ENCODE results near the gene NIN.

NIN gene

GRCh38 chr14:50830932-50831725 lies at the start of gene NIN:
Gene NIN (minus strand): TSS chr14:50831162. CDS start chr14:50822056, 9,106 bp downstream.
- in situ Hi-C loops (cut with MboI; ENCODE audit: low sequenced_read_pairs): no loop called here

GRCh38 chr14:50875359-50876070 lies 44.6 kb upstream of the NIN start:
- in situ Hi-C loops (cut with MboI; ENCODE audit: low sequenced_read_pairs): no loop called here

DNA sequence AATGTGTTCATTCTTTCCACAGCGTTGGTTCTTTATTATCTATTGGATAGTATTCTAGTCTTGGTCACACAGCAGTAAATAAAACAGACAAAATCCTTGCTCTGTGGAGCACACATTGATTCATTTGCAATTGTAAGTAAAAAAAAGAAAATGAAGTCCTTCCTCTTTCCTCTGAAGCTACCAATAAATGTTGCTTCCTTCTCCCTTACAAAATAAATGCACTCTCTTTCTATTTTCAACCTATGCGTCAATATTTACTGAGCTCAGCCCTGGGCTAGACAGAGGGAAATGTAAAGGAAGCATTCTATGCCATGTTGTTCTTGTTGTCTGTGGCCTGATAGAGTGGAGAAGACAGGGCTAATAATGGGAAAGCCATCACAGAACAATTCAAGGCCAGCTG lies 43.8 kb upstream of the NIN start:
- in situ Hi-C loops (cut with MboI; ENCODE audit: low sequenced_read_pairs): loop anchor here (25.0 kb wide), 1 partner anchor 262 kb away; no protein-coding TSS in a partner anchor

DNA sequence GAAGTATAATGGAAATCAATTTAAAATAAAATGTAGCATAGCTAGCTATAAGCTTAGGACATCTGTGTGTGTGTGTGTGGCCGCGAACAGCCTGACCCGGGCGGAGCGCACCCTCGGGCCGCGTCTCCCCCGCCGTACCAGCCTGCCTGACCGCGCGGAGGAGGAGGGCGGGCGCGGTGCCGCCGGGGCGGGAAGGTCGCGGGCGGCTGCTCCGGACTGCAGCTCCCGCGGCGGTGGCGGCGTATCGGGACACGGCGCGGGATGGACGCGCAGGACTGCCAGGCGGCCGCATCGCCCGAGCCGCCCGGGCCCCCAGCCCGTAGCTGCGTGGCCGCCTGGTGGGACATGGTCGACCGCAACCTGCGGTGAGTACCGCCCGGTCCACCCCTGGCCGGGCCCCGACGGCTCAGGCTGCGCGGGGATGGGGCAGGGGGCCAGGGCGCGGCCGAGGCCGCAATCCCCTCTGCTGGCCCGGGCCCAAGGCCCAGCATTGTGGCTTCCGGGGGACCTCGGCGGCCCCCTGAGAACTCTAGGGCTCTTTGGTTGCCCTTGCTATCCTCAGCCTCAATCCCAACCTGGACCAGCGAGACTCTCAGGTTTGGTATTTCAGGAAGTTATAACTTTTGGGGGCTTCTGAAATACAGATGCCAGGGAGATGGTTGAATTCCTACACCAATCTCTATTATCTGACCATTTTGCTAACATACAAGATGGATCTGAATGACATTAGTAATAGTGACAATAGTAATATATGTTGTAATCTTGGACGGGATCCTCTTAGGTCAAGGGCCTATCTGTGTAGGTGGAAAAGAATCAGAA lies 41.2 kb upstream of the NIN start, which contains the start of gene ABHD12B:
TSS of gene ABHD12B (plus strand) at position 140 of the 819 bp plus-strand sequence. CDS start at position 262, 122 bp downstream.
- in situ Hi-C loops (cut with MboI; ENCODE audit: low sequenced_read_pairs): loop anchor here (25.0 kb wide), 1 partner anchor 260 kb away; no protein-coding TSS in a partner anchor

DNA sequence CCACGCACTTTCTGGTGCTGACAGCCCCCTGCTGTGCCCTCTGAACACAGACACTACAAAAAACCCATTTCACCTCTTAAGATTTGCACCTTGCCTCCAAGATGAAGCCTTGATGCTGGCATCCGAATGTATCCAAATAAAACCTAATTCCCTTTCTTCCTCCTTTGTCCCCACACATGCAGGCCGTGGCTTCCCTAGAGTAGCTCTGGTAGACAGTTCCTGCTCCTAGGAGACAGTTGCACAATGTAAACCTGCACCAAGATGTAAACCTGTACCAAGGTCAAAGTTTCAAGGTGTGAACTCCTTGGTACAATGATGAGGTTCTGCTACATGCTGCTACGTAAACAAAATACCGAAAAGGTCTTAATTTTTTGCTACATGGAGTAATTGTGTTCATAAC lies 40.3 kb upstream of the NIN start:
- in situ Hi-C loops (cut with MboI; ENCODE audit: low sequenced_read_pairs): loop anchor here (25.0 kb wide), 1 partner anchor 259 kb away; no protein-coding TSS in a partner anchor

DNA sequence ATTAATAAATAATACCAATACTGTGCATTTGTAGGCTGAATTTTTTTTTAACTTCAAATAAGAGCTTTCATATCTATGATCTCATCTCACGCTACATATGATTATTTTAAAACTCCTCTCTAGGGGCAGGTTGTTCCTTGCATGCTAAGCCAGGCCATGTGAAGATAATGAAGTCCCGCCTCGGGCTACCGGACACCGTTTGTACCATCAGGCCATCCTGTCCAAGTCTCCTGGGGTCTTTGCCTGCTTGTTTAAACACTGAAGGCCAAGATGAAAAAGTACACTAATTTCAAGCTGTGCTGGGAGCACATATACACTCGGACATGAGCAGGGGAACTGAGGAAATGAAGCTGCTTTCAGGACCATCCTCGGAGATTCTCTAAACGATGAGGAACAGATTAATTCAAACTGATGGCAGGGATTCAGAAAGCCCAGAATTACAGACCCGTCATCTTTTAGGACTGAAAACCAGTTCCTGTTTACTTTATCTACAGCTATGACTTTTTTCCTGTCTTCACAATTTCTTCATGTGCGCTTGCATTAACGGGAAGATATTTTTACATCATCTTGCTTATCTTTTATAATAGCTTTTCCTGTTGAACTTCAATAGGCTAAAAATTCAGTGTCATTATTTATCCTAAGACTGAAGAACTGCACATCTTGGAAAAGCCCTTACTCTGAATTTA lies 34.6 kb upstream of the NIN start:
- in situ Hi-C loops (cut with MboI; ENCODE audit: low sequenced_read_pairs): loop anchor here (25.0 kb wide), 1 partner anchor 253 kb away; no protein-coding TSS in a partner anchor

GRCh38 chr14:50864946-50865345 lies 34.0 kb upstream of the NIN start:
- in situ Hi-C loops (cut with MboI; ENCODE audit: low sequenced_read_pairs): loop anchor here (25.0 kb wide), 1 partner anchor 253 kb away; no protein-coding TSS in a partner anchor

DNA sequence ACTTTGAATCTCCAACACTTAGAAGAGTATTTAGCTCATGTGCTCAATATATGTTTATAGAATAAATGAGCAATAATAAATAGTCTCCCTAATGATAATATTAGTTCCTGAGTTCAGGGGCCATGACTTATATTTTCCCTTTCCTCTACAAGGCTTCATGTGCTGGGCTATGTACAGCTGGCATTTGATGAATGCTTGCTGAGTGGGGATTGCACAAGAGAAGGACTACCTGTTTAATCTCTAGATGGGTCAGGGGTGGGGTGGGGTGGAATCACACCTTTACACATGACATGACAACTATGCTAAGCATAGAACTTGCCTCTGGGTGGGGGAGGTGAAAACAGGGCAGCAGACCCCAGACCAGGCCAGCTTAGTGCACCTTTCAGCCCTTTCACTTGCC lies 33.3 kb upstream of the NIN start:
- in situ Hi-C loops (cut with MboI; ENCODE audit: low sequenced_read_pairs): loop anchor here (25.0 kb wide), 1 partner anchor 252 kb away; no protein-coding TSS in a partner anchor

GRCh38 chr14:50862036-50862570 lies 31.1 kb upstream of the NIN start:
- in situ Hi-C loops (cut with MboI; ENCODE audit: low sequenced_read_pairs): loop anchor here (25.0 kb wide), 1 partner anchor 250 kb away; no protein-coding TSS in a partner anchor

DNA sequence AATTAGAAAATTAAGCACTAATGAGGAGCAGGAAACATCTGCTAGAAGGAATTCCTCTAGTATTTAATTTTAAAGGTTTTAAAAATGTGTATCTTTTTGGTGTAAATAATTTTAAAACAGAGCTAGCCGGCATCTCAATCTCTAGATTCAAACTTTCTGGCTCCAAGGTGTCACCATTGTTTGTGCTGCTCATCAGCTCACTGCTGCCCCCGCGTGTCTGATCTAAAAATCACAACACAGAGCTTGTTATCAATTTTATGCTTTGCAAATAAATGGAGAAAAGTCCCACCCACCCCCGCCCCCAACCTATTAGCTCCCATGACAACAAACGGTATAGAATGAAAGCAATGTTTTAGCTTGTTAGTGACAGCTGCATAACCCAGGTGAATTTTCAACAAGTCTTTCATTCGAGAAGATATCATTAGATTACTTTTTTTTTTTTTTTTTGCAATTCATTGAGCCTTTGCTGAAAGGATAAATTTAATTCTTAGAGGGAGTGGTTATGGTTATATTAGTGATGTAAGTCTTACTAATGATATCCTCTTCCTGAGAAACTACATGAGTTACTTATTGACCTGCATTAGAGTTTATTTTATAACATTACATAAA lies 29.6 kb upstream of the NIN start:
- in situ Hi-C loops (cut with MboI; ENCODE audit: low sequenced_read_pairs): loop anchor here (25.0 kb wide), 1 partner anchor 248 kb away; no protein-coding TSS in a partner anchor

DNA sequence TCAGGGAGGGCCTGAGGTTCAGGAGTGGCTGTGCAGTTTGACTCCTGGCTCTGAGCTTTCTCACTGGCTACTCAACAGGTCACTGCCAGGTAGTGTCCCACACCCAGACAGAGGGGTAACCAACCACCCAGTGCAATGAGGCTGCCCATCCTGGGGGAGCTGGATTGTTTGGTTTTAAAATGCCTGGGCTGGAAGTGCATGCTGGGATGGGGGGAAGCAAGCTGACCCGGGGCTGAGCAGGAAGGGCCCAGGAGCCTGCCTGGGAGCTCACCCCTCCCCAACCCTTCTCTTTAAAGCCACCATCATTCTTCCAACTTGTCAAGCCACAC lies 28.3 kb upstream of the NIN start:
- in situ Hi-C loops (cut with MboI; ENCODE audit: low sequenced_read_pairs): loop anchor here (25.0 kb wide), 1 partner anchor 247 kb away; no protein-coding TSS in a partner anchor

- in situ Hi-C loops (cut with MboI; ENCODE audit: low sequenced_read_pairs): loop anchor here (25.0 kb wide), 1 partner anchor 244 kb away; no protein-coding TSS in a partner anchor
Measured at GRCh38 chr14:50856660-50857059, 25.7 kb upstream of the NIN start.

DNA sequence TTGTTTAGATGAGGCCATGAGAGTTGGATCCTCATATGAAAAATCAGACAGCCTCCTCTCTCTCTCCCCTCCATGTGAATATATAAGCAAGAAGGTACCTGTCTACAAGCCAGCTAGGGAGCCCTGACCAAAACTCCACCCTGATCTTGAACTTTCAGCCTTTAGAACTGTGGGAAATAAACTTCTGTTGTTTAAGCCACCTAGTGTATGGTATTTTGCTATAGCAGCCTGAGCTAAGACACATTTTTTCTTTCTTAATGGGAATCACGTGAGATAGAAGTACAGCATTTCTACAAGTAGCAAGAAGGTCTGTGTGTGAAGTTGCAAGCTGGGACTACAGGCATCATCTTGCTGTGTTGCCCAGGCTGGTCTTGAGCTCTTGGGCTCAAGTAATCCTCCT lies 24.6 kb upstream of the NIN start:
- in situ Hi-C loops (cut with MboI; ENCODE audit: low sequenced_read_pairs): loop anchor here (25.0 kb wide), 1 partner anchor 243 kb away; no protein-coding TSS in a partner anchor

- in situ Hi-C loops (cut with MboI; ENCODE audit: low sequenced_read_pairs): loop anchor here (25.0 kb wide), 1 partner anchor 242 kb away; no protein-coding TSS in a partner anchor
Measured at GRCh38 chr14:50854521-50854920, 23.6 kb upstream of the NIN start.

DNA sequence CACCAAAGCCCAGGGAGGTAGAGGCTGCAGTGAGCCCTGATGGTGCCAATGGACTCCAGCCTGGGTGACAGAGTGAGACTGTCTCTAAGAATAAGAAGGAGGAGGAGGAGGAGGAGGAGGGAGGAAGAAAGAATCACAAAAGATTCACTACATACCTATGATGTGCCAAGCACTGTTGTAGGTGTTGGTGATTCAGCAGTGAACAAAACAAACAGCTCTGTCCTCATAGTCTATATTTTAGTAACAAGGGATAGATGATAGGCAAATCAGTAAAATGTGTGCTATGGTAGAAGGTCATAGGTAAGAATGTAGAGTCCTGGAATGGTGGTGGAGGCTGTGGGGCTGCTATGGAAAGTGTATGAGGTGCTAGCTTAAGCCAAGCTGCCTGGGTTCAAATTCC lies 22.9 kb upstream of the NIN start:
- in situ Hi-C loops (cut with MboI; ENCODE audit: low sequenced_read_pairs): loop anchor here (25.0 kb wide), 1 partner anchor 242 kb away; no protein-coding TSS in a partner anchor

GRCh38 chr14:50846226-50846880 lies 15.4 kb upstream of the NIN start:
- in situ Hi-C loops (cut with MboI; ENCODE audit: low sequenced_read_pairs): no loop called here

- in situ Hi-C loops (cut with MboI; ENCODE audit: low sequenced_read_pairs): no loop called here
Measured at GRCh38 chr14:50845166-50845565, 14.2 kb upstream of the NIN start.

DNA sequence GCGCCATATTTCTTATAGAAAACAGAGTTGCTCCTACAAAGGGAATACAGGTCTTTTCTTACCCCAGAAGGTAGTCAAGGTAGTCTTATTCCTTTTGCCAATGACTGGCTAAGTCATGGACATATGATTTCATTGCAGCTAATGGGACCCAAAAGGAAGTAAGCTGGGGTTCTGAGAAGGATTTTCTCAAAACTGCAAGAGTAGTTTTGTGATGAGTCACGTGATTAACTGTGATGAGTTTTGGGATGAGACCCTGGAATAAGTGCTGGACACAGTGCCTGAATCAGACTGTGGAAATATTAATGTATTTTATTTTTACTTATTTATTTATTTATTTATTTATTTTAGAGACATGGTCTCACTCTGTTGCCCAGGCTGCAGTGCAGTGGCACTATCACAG lies 13.4 kb upstream of the NIN start:
- in situ Hi-C loops (cut with MboI; ENCODE audit: low sequenced_read_pairs): no loop called here

DNA sequence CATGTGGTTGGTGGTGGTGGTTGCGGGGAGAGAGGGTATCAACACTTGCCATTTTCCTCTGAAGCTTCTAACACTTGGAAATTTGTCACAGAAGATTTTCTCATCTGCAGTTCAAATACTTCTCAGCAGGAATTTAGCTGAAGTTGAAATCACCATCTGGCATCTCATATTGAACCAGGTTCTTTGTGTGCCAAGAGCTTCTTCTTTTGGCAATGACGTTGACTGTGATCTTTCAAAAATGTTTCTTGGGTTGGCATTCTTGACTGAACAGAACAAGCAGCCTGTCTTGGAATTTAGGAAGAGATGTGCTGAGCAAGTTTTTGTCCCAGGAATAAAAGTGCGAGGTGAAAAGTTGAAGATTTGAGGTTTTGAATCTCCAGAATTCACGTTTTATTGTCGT lies 8.7 kb upstream of the NIN start:
- in situ Hi-C loops (cut with MboI; ENCODE audit: low sequenced_read_pairs): no loop called here
